ENCODE measurements around the gene TPCN2.

Gene TPCN2

GRCh38 chr11:69094111-69094914, 45.6 kb downstream of the TPCN2 start:
- no peak for DNase-seq (ENCODE audit: low read depth in 3 of 3, low spot score in 1 of 3)

- no peak for DNase-seq (ENCODE audit: low read depth in 3 of 3, low spot score in 1 of 3)
Observed at GRCh38 chr11:69094915-69095290, 46.2 kb downstream of the TPCN2 start.

- no peak for DNase-seq (ENCODE audit: low read depth in 3 of 3, low spot score in 1 of 3)
Observed at GRCh38 chr11:69095300-69095699, 46.6 kb downstream of the TPCN2 start.

- DNase-seq (ENCODE audit: low read depth in 3 of 3, low spot score in 1 of 3): no peak
Observed at GRCh38 chr11:69096473-69096872, 47.7 kb downstream of the TPCN2 start.

GRCh38 chr11:69097263-69097662, 48.5 kb downstream of the TPCN2 start:
- no peak for DNase-seq (ENCODE audit: low read depth in 3 of 3, low spot score in 1 of 3)

- no peak for DNase-seq (ENCODE audit: low read depth in 3 of 3, low spot score in 1 of 3)
Observed at GRCh38 chr11:69099180-69099579, 50.4 kb downstream of the TPCN2 start.

- no peak for DNase-seq (ENCODE audit: low read depth in 3 of 3, low spot score in 1 of 3)
Observed at GRCh38 chr11:69100454-69101114, 51.9 kb downstream of the TPCN2 start.

- DNase-seq (ENCODE audit: low read depth in 3 of 3, low spot score in 1 of 3): peak; percentile 29 to 82 (median 60)
Observed at GRCh38 chr11:69101115-69101791, 52.5 kb downstream of the TPCN2 start.

GRCh38 chr11:69101792-69102695, 53.3 kb downstream of the TPCN2 start:
- DNase-seq (ENCODE audit: low read depth in 3 of 3, low spot score in 1 of 3): no peak

GRCh38 chr11:69102732-69103615, 54.2 kb downstream of the TPCN2 start:
- DNase-seq (ENCODE audit: low read depth in 3 of 3, low spot score in 1 of 3): no peak

GRCh38 chr11:69104212-69104855, 55.6 kb downstream of the TPCN2 start:
- no peak for DNase-seq (ENCODE audit: low read depth in 3 of 3, low spot score in 1 of 3)

- no peak for DNase-seq (ENCODE audit: low read depth in 3 of 3, low spot score in 1 of 3)
Observed at GRCh38 chr11:69104856-69105395, 56.2 kb downstream of the TPCN2 start.

- DNase-seq (ENCODE audit: low read depth in 3 of 3, low spot score in 1 of 3): no peak
Observed at GRCh38 chr11:69105461-69106030, 56.8 kb downstream of the TPCN2 start.

GRCh38 chr11:69106031-69106811, 57.5 kb downstream of the TPCN2 start:
- DNase-seq (ENCODE audit: low read depth in 3 of 3, low spot score in 1 of 3): no peak

GRCh38 chr11:69107413-69107812, 58.7 kb downstream of the TPCN2 start:
- DNase-seq (ENCODE audit: low read depth in 3 of 3, low spot score in 1 of 3): no peak

GRCh38 chr11:69108030-69108429, 59.3 kb downstream of the TPCN2 start:
- DNase-seq (ENCODE audit: low read depth in 3 of 3, low spot score in 1 of 3): no peak

- DNase-seq (ENCODE audit: low read depth in 3 of 3, low spot score in 1 of 3): no peak
Observed at GRCh38 chr11:69108559-69108958, 59.8 kb downstream of the TPCN2 start.

GRCh38 chr11:69109101-69109500, 60.4 kb downstream of the TPCN2 start:
- no peak for DNase-seq (ENCODE audit: low read depth in 3 of 3, low spot score in 1 of 3)

Data from stimulated activated CD4-positive, alpha-beta T cell treated with anti-CD3 and anti-CD28 coated beads, TNF-alpha, amount 100 ng/mL, for 1 hour (primary cell).